ENCODE results near the gene PDIA6.

Gene PDIA6

DNA sequence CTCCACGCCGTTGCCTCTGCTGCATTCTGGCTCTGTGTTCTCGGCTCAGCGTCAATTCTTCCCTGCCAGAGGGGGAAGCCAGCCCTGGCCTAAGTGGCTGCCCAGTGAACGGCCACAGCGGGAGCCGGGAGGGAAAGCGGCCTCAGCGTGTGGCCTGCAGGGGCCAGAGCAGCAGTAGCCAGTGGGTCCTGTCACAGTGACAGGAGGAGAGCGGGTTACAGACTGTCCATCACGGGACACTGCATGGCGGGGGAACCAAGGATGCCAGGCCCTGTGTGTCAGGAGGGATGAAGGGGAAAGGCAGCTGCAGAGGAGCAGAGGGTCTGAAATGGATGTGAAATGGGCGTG, 39.7 kb downstream of the PDIA6 start:
- no peak for DNase-seq (ENCODE audit: low read depth in 2 of 2)
- TF ChIP-seq, protein P1, sequence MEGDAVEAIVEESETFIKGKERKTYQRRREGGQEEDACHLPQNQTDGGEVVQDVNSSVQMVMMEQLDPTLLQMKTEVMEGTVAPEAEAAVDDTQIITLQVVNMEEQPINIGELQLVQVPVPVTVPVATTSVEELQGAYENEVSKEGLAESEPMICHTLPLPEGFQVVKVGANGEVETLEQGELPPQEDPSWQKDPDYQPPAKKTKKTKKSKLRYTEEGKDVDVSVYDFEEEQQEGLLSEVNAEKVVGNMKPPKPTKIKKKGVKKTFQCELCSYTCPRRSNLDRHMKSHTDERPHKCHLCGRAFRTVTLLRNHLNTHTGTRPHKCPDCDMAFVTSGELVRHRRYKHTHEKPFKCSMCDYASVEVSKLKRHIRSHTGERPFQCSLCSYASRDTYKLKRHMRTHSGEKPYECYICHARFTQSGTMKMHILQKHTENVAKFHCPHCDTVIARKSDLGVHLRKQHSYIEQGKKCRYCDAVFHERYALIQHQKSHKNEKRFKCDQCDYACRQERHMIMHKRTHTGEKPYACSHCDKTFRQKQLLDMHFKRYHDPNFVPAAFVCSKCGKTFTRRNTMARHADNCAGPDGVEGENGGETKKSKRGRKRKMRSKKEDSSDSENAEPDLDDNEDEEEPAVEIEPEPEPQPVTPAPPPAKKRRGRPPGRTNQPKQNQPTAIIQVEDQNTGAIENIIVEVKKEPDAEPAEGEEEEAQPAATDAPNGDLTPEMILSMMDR (IDR thresholded peaks at IDR 0.05; ENCODE audit: low read depth, low read length), result no peak

DNA sequence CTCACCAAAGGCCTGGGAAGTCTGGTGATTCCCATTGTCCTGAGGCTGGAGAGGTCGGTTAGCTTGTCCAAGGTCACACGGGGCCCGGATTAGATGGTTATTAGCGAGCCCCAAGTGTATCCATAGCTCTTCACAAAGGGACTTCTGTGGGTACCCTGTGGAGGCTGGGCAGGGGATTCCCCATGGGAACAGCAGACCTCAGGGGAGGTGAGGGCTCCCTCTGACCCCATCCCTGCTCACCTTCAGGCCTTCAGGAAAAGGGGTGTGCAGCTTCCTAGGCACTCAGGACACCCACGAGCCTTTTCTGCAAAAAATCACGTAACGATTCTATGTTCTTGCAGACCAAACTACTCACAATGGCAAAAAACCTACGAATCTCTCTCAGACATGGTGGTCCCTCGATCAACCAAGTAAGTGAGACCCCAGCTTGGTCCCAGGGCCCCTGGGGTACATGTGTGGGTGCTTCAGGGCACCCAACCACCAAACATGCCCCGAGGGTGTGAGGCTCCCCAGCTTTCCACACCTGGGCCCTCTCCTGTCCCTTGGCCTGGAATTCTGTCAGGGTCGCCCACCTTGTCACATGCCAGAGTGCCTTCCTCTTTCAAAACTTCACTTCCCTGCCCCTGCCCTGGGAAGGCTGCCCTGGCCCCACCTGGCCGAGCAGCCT, 40.3 kb downstream of the PDIA6 start:
- TF ChIP-seq, protein P1 (IDR thresholded peaks at IDR 0.05; ENCODE audit: low read depth, low read length), result no peak
- no peak overlapping the region for H3K4me3 ChIP-seq (replicated peaks in 1 of 2; ENCODE audit: low read depth in 2 of 2, low read length in 2 of 2)
- DNase-seq (ENCODE audit: low read depth in 2 of 2), result no peak

More for the DNA sequence above, 39.7 kb downstream of the PDIA6 start:
- no peak overlapping the region for H3K4me3 ChIP-seq (replicated peaks in 1 of 2; ENCODE audit: low read depth in 2 of 2, low read length in 2 of 2)

DNA sequence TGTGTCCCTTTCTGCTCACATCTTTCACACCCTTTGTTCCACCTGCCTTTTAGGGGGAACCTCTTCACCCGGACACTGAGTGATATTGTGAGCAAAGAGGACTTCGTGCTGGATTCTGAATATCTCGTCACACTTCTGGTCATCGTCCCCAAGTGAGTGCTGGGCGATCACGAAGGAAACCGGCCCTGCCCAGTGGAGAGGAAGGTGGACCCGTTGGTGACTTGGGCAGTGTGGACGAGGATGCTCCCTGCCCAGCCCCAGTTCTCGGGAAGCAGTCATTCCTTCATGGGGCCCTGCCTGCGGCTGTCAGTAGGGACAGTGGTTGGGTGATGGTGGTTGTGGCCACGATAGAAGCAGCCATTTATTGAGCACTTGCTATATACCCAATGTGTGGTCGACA, 40.8 kb downstream of the PDIA6 start:
- no peak overlapping the region for H3K4me3 ChIP-seq (replicated peaks in 1 of 2; ENCODE audit: low read depth in 2 of 2, low read length in 2 of 2)
- DNase-seq (ENCODE audit: low read depth in 2 of 2), result no peak
- TF ChIP-seq, protein P1 (IDR thresholded peaks at IDR 0.05; ENCODE audit: low read depth, low read length), result no peak

DNA sequence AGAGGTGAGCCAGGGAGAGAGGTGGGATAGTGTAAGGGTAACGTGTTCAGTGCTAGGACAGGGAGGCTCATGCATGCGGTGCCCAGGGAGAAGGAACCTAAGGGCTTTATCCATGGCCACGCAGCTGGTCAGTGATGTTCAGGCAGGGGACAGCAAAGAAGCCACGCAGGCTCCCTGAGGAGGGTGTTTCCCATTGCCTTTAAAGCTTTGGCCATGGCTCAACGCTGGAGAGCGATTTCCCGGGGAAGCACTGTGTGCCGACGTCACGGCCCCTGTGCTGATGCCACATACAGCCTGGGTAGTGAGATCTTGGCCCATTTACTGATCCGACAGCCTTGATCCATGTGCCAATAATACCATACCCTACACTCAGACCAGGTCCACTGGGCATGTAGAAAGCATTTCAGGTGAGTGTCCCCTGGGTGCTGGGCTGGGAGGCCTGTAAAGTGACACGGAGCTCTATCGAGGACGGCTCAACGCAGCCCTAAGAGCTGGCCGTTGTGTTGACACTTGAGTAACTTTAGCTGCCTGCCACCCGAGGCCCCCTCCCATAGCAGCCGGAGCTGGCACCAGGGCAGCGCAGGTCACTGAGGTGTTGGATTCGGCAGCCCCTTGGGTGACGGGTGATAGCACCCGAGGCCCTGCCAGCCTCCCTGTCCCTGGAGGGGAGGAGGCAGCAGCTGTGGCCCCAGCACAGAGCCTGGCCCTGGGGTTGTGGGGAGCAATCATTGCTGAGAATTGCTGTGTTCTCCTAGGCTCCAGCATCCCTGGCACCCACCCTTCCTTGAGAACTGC, 41.4 kb downstream of the PDIA6 start:
- no peak for DNase-seq (ENCODE audit: low read depth in 2 of 2)
- no peak overlapping the region for H3K4me3 ChIP-seq (replicated peaks in 1 of 2; ENCODE audit: low read depth in 2 of 2, low read length in 2 of 2)
- TF ChIP-seq, protein P1 (IDR thresholded peaks at IDR 0.05; ENCODE audit: low read depth, low read length), result no peak

DNA sequence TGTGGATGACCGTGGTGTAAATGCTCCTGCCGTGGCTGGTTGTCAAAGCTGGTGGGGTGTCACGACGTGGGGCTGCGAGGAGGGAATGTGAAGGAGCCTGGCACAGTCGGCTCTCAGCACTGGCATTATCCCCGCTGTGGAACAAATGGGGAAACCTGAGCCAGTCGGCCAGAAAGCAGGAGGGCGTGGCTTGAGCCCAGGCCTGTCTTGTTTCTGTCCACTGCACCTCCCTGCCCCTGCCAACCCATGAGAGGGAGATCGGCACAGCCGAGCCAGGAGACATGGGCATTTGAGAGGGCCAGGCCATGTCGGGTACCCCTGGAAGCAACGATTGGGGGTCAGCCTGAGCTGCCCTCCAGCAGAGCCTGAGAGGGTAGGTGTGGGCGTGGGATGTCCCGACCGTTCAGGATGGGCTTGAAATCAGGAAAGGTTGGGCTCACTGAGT, 44.5 kb downstream of the PDIA6 start:
- H3K4me3 ChIP-seq (replicated peaks in 1 of 2; ENCODE audit: low read depth in 2 of 2, low read length in 2 of 2), result no peak overlapping the region
- DNase-seq (ENCODE audit: low read depth in 2 of 2), result no peak
- TF ChIP-seq, protein P1 (IDR thresholded peaks at IDR 0.05; ENCODE audit: low read depth, low read length), result no peak

DNA sequence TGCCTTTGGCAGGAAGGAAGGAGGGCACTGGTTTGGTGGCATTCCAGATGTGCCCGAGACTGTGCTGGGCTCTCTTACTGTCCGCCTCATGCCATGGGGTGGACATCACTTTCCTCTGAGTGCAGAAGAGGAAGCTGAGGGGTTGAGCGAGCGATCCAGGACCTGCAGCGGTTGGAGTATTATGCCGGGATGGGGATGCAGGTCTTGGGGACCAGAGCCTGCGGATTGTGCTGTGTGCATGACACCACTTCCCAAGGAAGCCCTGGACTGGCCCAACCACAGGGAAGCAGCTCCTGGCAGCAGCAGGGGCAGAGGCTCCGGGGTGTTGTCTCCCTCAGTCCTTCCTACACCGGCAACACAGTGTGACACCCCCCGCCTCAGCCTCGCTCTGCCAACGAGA, 46.7 kb downstream of the PDIA6 start:
- no peak for DNase-seq (ENCODE audit: low read depth in 2 of 2)

More for the DNA sequence above, 46.7 kb downstream of the PDIA6 start:
- no peak overlapping the region for H3K4me3 ChIP-seq (replicated peaks in 1 of 2; ENCODE audit: low read depth in 2 of 2, low read length in 2 of 2)
- TF ChIP-seq, protein P1 (IDR thresholded peaks at IDR 0.05; ENCODE audit: low read depth, low read length), result no peak

Measured in cardiac fibroblast (primary cell).